Measurements from ENCODE around the gene AKAP13.

- TF ChIP-seq RAD21 (IDR thresholded peaks at IDR 0.05; ENCODE audit: low read depth) (no peak), YY1 (IDR thresholded peaks at IDR 0.05; ENCODE audit: low read depth) (no peak), MAX (IDR thresholded peaks at IDR 0.05) (no peak)
Measured at GRCh38 chr15:85636351-85636750, 255.9 kb downstream of the AKAP13 start.
